Gastrocnemius medialis (tissue), 4 donors: ENCODE data around the gene HOXA5. TPM values are rescaled to one million over a fixed set of nuclear protein-coding genes. Genes with fewer than 3 reads are reported as not detected.

Experiments used
- ATAC-seq, 2 donors: fragments of 150-250 bp; one replicate each; pipeline ENCODE4 v1.9.1; 2016
- DNase-seq, 2 donors: peaks; one replicate each; pipeline ENCODE4 v3.0.0-alpha.2; 2019
- H3K27ac ChIP-seq, 4 donors: fragments of 200-600 bp; sonication (generic); 1 replicate in 1 of 4; 2 replicates in 3 of 4; pipeline ENCODE4 v1.5.1; 2016 to 2018; ENCODE audit warnings: mild to moderate bottlenecking in 2 of 4, moderate library complexity in 1 of 4
- H3K27me3 ChIP-seq, 3 donors: fragments of 200-600 bp; sonication (generic) in 2 of 3; 1 replicate in 1 of 3; 2 replicates in 2 of 3; pipeline versions ENCODE4 v1.5.1 to v1.6.0; 2016 to 2019; ENCODE audit warnings: mild to moderate bottlenecking in 1 of 3, moderate library complexity in 1 of 3
- H3K36me3 ChIP-seq, 2 donors: fragments of 200-600 bp; sonication (generic) in 1 of 2; one replicate each; pipeline ENCODE4 v1.5.1; 2017 to 2018
- H3K4me1 ChIP-seq, 2 donors: fragments of 200-600 bp; sonication (generic) in 1 of 2; one replicate each; pipeline ENCODE4 v1.5.1; 2016 to 2017; ENCODE audit warnings: mild to moderate bottlenecking in 2 of 2
- H3K4me3 ChIP-seq, 4 donors: fragments of 200-600 bp; sonication (generic) in 3 of 4; 1 replicate in 1 of 4; 2 replicates in 3 of 4; pipeline ENCODE4 v1.5.1; 2016 to 2019; ENCODE audit warnings: mild to moderate bottlenecking in 2 of 4
- H3K9me3 ChIP-seq, 3 donors: fragments of 200-600 bp; sonication (generic) in 2 of 3; 1 replicate in 1 of 3; 2 replicates in 2 of 3; pipeline ENCODE4 v1.5.1; 2016 to 2019
- CTCF ChIP-seq, 5 experiments: fragments of 450-650 bp in 3 of 5; fragments of 200-600 bp in 2 of 5; sonication (generic) in 2 of 5; IDR thresholded peaks in 4 of 5; conservative IDR thresholded peaks in 1 of 5; 1 replicate in 4 of 5; 2 replicates in 1 of 5; pipeline ENCODE4 v1.5.1; 2016 to 2019; ENCODE audit warnings: antibody characterized with exemption in 5 of 5, mild to moderate bottlenecking in 3 of 5, moderate library complexity in 3 of 5
- POLR2A ChIP-seq, 2 donors: fragments of 450-650 bp; IDR thresholded peaks; one replicate each; pipeline ENCODE4 v1.6.1; 2017; ENCODE audit warnings: antibody characterized with exemption in 2 of 2, mild to moderate bottlenecking in 2 of 2, moderate library complexity in 2 of 2
- in situ Hi-C, 4 donors: fragments of 200-750 bp; cut with MboI; loops; one replicate each; pipeline versions ENCODE4 v1.15.0 to v1.8.0; 2017; ENCODE audit warnings: low sequenced_read_pairs in 4 of 4
- intact Hi-C: fragments of 100-400 bp; cut with DNase I; formaldehyde crosslinking; loops from one replicate; pipeline ENCODE4 v1.15.1; 2023; ENCODE audit warnings: low total_unique reads
- total RNA-seq, 4 donors: library from RNA; depleted of rRNA; stranded (reverse); fragments of >200 nt; gene quantifications; one replicate each; pipeline versions ENCODE4 v1.1.0 to v1.2.3, GENCODE V29; 2016

The HOXA5 gene
- total RNA-seq, 4 donors from 2014 or later, result 2.7 to 7.1 (median 7.0) TPM

GRCh38 chr7:27174874-27175625 lies 31.6 kb upstream of the HOXA5 start:
- Histone ChIP-seq H3K27me3 (no peaks in the 10 kb centered on the region), H3K9me3 (no peaks in the 10 kb centered on the region), H3K36me3 (no peaks in the 10 kb centered on the region), H3K27ac (peak overlapping the region; percentile 90 to 99 (median 95)), H3K4me3 (peak overlapping the region; percentile 62 to 88 (median 77)), H3K4me1 (peaks cover 25 to 57% of the 10 kb centered on the region in 2 donors)
- ATAC-seq (peak; percentile 3 to 25), DNase-seq (peak; percentile 49 to 64)
- in situ Hi-C loops, result loop anchor here in 3 of 4 donors (10.0 to 25.0 kb wide), 6 partner anchors 912 to 1413 kb away; partner anchors contain the start of genes CBX3 (in 1 of the 3), CREB5 (in 1 of the 3) and HNRNPA2B1 (in 1 of the 3)
- intact Hi-C loops, result loop anchor here (10.0 kb wide), 1 partner anchor 1500 kb away; no protein-coding TSS in a partner anchor
- no peak for TF ChIP-seq CTCF (IDR thresholded peaks at IDR 0.05 in 4 of 5, conservative IDR thresholded peaks at IDR 0.05 in 1 of 5)
- TF ChIP-seq POLR2A (IDR thresholded peaks at IDR 0.05), result peak; percentile 26 to 34

- intact Hi-C loops, result loop anchor here (10.0 kb wide), 1 partner anchor 1499 kb away; no protein-coding TSS in a partner anchor
- Histone ChIP-seq H3K27me3 (no peaks in the 10 kb centered on the region), H3K36me3 (no peaks in the 10 kb centered on the region), H3K27ac (peak within 1 kb of the TSS; percentile 90 to 99 (median 95)), H3K9me3 (no peaks in the 10 kb centered on the region), H3K4me3 (peak within 1 kb of the TSS; percentile 62 to 88 (median 77)), H3K4me1 (peaks cover 22 to 58% of the 10 kb centered on the region in 2 donors)
- in situ Hi-C loops, result loop anchor here in 2 of 4 donors (10.0 to 25.0 kb wide), 2 partner anchors 962 to 1319 kb away; partner anchors contain the start of genes CBX3 (in 1 of the 2) and HNRNPA2B1 (in 1 of the 2)
- peak; percentile 39 to 48 for DNase-seq
- peak in 1 of 2 donors; percentile 8 for ATAC-seq
- TF ChIP-seq CTCF (IDR thresholded peaks at IDR 0.05 in 4 of 5, conservative IDR thresholded peaks at IDR 0.05 in 1 of 5) (no peak), POLR2A (IDR thresholded peaks at IDR 0.05) (peak in 1 of 2 donors; percentile 37)
Measured at GRCh38 chr7:27173956-27174873, 30.7 kb upstream of the HOXA5 start, which contains the start of gene HOXA10. HOXA10 (minus strand) TSS chr7:27174320; CDS start chr7:27174306, 14 bp downstream.

- Histone ChIP-seq H3K9me3 (no peaks in the 10 kb centered on the region), H3K27me3 (no peaks in the 10 kb centered on the region), H3K36me3 (no peaks in the 10 kb centered on the region), H3K27ac (peak overlapping the region; percentile 90 to 99 (median 95)), H3K4me1 (peaks cover 21 to 56% of the 10 kb centered on the region in 2 donors), H3K4me3 (peak overlapping the region; percentile 62 to 88 (median 77))
- intact Hi-C loops (loop anchor here (10.0 kb wide), 1 partner anchor 1499 kb away; no protein-coding TSS in a partner anchor), in situ Hi-C loops (loop anchor here in 2 of 4 donors (10.0 to 25.0 kb wide), 2 partner anchors 961 to 1319 kb away; partner anchors contain the start of genes CBX3 (in 1 of the 2) and HNRNPA2B1 (in 1 of the 2))
- TF ChIP-seq POLR2A (IDR thresholded peaks at IDR 0.05) (no peak), CTCF (IDR thresholded peaks at IDR 0.05 in 4 of 5, conservative IDR thresholded peaks at IDR 0.05 in 1 of 5) (no peak)
- ATAC-seq (peak; percentile 13 to 21), DNase-seq (peak; percentile 5 to 50)
Measured at GRCh38 chr7:27173511-27173955, 30.1 kb upstream of the HOXA5 start.
